Kidney (tissue), 14 donors: Measurements from ENCODE around the gene PHYHIPL. TPM values are rescaled to one million over a fixed set of nuclear protein-coding genes. Genes with fewer than 3 reads are reported as not detected.

Source experiments
- DNase-seq, 5 donors: peaks; one replicate each; pipeline ENCODE4 v3.0.0-alpha.2; 2013 to 2020
- FAIRE-seq: peaks from 2 replicates; lab custom pipeline; 2012; peaks lifted over from hg19 to GRCh38; lab: Jason Lieb, UNC
- H3K27ac ChIP-seq, 2 donors: one replicate each; pipeline ENCODE4 v1.7.0; 2013; ENCODE audit warnings: low read depth in 2 of 2, low read length in 2 of 2, inconsistent platforms in 1 of 2
- H3K27me3 ChIP-seq: one replicate; pipeline ENCODE4 v1.7.1; 2013; ENCODE audit warnings: low read length, inconsistent platforms; ENCODE audit not compliant: control insufficient read depth, insufficient read depth
- H3K36me3 ChIP-seq, 3 donors: one replicate each; pipeline versions ENCODE4 v1.7.0 to v1.7.1; 2013; ENCODE audit warnings: low read length in 3 of 3, control low read depth in 1 of 3, inconsistent platforms in 1 of 3; ENCODE audit not compliant: insufficient read depth in 3 of 3, control insufficient read depth in 2 of 3
- H3K4me1 ChIP-seq, 3 donors: one replicate each; pipeline versions ENCODE4 v1.7.0 to v1.7.1; 2013; ENCODE audit warnings: low read length in 3 of 3, inconsistent platforms in 1 of 3, low read depth in 1 of 3; ENCODE audit not compliant: control insufficient read depth in 2 of 3, insufficient read depth in 2 of 3
- H3K4me3 ChIP-seq, 3 donors: one replicate each; pipeline versions ENCODE4 v1.7.0 to v1.8.1; 2013; ENCODE audit warnings: low read length in 3 of 3, control low read depth in 1 of 3, inconsistent platforms in 1 of 3
- H3K9ac ChIP-seq, 3 donors: one replicate each; pipeline versions ENCODE4 v1.7.0 to v1.7.1; 2013; ENCODE audit warnings: low read length in 3 of 3, control low read depth in 1 of 3, inconsistent platforms in 1 of 3
- H3K9me3 ChIP-seq, 3 donors: one replicate each; pipeline versions ENCODE4 v1.7.0 to v1.7.1; 2013; ENCODE audit warnings: low read length in 3 of 3, control low read depth in 1 of 3, inconsistent platforms in 1 of 3; ENCODE audit not compliant: control insufficient read depth in 2 of 3, insufficient read depth in 1 of 3
- CTCF ChIP-seq: IDR thresholded peaks from 3 replicates; pipeline ENCODE4 v1.5.1; 2012; ENCODE audit warnings: mild to moderate bottlenecking, moderate library complexity, borderline replicate concordance; ENCODE audit not compliant: insufficient read depth; ENCODE audit errors: extremely low read depth
- intact Hi-C: fragments of 100-400 bp; cut with DNase I; formaldehyde crosslinking; loops from one replicate; pipeline ENCODE4 v1.11.1; 2022
- polyA plus RNA-seq: library from polyadenylated mRNA; stranded (reverse); fragments of 350-450 nt; fragmentation: Illumina TruSeq; extraction: RNeasy Lipid Tissue Mini Kit (QIAGEN cat#74804); gene quantifications from one replicate; pipeline ENCODE4 v1.2.3, GENCODE V29; 2014; ENCODE audit warnings: low read depth, low replicate concordance; ENCODE audit not compliant: insufficient read depth
- total RNA-seq: library from RNA; stranded (reverse); fragmentation: NEBNext Ultra II Directional; extraction: Animal tissue kit (Norgen Biotek cat#: 25700); gene quantifications from one replicate; pipeline ENCODE4 v1.2.1, GENCODE V29; 2021
- donor health status: control.
- donor health status: control.
- donor health status: control.
- donor health status: control.
- donor health status: control.
- donor health status: DM: yes; HTN: yes; CAD: no.
- donor health status: Normal renal cell carcinoma (clear cell type).

PHYHIPL gene
- total and polyA plus RNA-seq, 2 donors from 2014 or later = 12.0 to 19.2 TPM

DNA sequence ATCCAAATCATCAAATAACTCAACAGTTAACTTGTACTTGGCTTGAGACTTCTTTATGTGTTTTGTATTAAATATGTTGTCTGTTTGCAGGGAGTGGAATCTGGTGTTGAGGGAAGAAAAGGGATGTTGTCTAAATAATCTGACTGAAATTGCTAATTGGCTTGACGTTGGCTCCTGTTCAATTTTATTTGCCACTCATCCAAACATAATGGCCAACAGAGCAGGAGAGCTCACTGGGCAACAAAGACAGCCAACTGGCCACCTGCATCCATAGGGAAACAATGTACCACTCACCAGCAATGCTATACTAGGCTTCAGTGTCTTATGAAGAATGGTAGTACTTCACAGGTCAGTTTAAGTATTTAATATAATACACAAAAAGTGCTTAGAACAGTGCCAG lies 105.4 kb downstream of the PHYHIPL start:
- Histone ChIP-seq H3K9me3 (no peaks in the 10 kb centered on the region), H3K36me3 (no peaks in the 10 kb centered on the region), H3K4me1 (no peaks in the 10 kb centered on the region), H3K27ac (no peak overlapping the region), H3K9ac (no peak overlapping the region), H3K4me3 (no peak overlapping the region), H3K27me3 (no peaks in the 10 kb centered on the region)
- no peak for TF ChIP-seq CTCF
- DNase-seq (no peak), FAIRE-seq (no peak)
- intact Hi-C loops = no loop called here

DNA sequence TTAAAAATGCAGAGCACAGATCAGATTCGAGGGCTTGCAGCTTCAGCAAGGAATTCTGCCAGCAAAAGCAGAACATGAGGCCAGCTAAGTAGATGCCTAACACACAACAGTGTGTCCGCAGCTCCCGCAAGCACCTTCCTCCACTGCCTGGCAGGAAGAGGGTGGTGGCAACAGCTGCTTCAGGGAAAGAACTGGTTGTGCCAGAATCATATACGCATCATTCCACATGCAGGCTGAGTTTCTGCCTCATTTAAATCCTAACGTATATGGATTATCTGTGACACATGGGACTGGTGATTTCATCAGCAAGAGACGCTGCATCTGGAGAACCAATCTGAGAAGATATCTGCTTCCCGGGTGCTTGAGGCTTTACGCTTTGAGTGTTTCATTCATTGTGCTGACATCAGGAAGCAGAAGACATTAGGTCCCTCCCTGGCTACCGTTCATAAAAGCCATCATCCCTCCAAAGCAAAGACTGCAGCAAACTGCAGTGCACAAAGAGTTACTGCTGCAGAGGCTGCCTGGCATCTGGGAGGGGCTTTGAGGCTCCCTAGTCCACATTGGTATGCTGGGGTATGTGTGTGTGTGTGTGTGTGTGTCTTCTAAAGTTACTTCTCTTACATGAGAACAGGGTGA lies 107.1 kb downstream of the PHYHIPL start:
- Histone ChIP-seq H3K4me3 (no peak overlapping the region), H3K36me3 (no peaks in the 10 kb centered on the region), H3K4me1 (no peaks in the 10 kb centered on the region), H3K9ac (no peak overlapping the region), H3K27me3 (no peaks in the 10 kb centered on the region), H3K9me3 (no peaks in the 10 kb centered on the region), H3K27ac (no peak overlapping the region)
- DNase-seq = peak in 4 of 5 donors; percentile 49 to 60 (median 51)
- TF ChIP-seq CTCF = no peak
- intact Hi-C loops = no loop called here
- FAIRE-seq = no peak

DNA sequence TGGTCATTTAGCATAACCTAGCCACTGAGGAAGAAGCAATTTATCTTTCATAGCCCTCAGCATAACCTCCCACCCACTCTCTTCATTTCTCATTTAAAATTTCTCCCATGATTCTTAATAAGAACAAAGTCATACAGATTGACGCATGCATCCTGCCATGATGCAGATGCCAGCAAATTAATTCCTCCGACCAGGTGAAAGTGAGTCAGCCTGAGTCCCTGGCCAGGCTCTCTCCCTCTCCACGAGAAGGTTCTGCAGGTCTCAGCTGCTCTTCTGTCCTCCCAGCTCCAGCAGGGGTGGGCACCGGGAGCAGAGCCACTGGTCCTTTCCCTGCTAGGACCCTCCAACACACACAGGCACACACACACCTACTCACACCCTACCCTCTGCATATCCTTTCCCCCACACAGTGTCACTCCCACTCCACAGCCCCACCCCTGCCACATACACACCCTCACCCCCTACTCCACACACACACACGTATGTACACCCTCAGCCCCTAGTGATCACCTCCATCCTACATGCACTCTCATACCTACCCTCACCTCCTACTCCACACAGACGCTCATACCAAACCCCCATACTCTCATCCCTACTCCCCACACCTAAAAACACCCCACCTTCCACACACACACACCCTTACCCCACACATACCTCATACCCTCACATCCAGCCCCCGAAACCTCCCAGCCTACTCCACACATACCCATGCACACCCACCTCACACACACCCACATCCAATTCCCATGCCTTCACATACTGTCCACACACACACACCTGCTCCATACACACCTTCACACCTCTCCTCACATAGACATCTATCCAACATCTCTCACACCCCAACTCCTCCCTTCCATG lies 107.9 kb downstream of the PHYHIPL start:
- no peaks in the 10 kb centered on the region for H3K27me3 ChIP-seq
- no peak overlapping the region for H3K9ac ChIP-seq
- intact Hi-C loops = no loop called here
- no peak for TF ChIP-seq CTCF
- no peaks in the 10 kb centered on the region for H3K36me3 ChIP-seq
- DNase-seq = no peak
- FAIRE-seq = no peak
- no peak overlapping the region for H3K4me3 ChIP-seq
- peak overlapping the region in 1 of 2 donors; percentile 59 for H3K27ac ChIP-seq
- no peaks in the 10 kb centered on the region for H3K9me3 ChIP-seq
- H3K4me1 ChIP-seq = no peaks in the 10 kb centered on the region
